H9 (cell line): ENCODE measurements around the gene SCG2. TPM values are rescaled to one million over a fixed set of nuclear protein-coding genes. Genes with fewer than 3 reads are reported as not detected.

Experiments used
- DNase-seq: peaks from one replicate; pipeline ENCODE4 v3.0.0-alpha.2; 2017
- H2AFZ ChIP-seq: one replicate; pipeline ENCODE4 v1.6.1; 2013; ENCODE audit warnings: mild to moderate bottlenecking, low read length, control low read depth, moderate library complexity
- H2AK5ac ChIP-seq: 2 replicates; pipeline ENCODE4 v1.6.1; 2013; ENCODE audit warnings: low read length, control low read depth, mixed read lengths; ENCODE audit not compliant: insufficient read length
- H2BK120ac ChIP-seq: one replicate; pipeline ENCODE4 v1.6.1; 2013; ENCODE audit warnings: low read depth, mild to moderate bottlenecking, low read length, control low read depth, inconsistent platforms; ENCODE audit not compliant: poor library complexity, severe bottlenecking
- H2BK12ac ChIP-seq: 2 replicates; pipeline ENCODE4 v1.6.1; 2013; ENCODE audit warnings: low read length, control low read depth, mixed read lengths, low read depth; ENCODE audit not compliant: insufficient read length
- H2BK15ac ChIP-seq: 2 replicates; pipeline ENCODE4 v1.6.1; 2013; ENCODE audit warnings: low read depth, low read length, control low read depth
- H2BK20ac ChIP-seq: one replicate; pipeline ENCODE4 v1.6.1; 2013; ENCODE audit warnings: low read depth, mild to moderate bottlenecking, low read length, control low read depth, inconsistent platforms; ENCODE audit not compliant: poor library complexity, severe bottlenecking
- H2BK5ac ChIP-seq: 2 replicates; pipeline ENCODE4 v1.6.1; 2013; ENCODE audit warnings: low read length, control low read depth, mixed read lengths; ENCODE audit not compliant: insufficient read length
- H3K14ac ChIP-seq: 2 replicates; pipeline ENCODE4 v1.6.1; 2013; ENCODE audit warnings: low read length, control low read depth; ENCODE audit not compliant: insufficient read depth
- H3K18ac ChIP-seq: 2 replicates; pipeline ENCODE4 v1.6.1; 2013; ENCODE audit warnings: low read depth, mild to moderate bottlenecking, mixed read lengths, low read length, control low read depth; ENCODE audit not compliant: insufficient read length
- H3K23ac ChIP-seq: 2 replicates; pipeline ENCODE4 v1.6.1; 2013; ENCODE audit warnings: low read length, control low read depth, mixed read lengths, low read depth; ENCODE audit not compliant: insufficient read length
- H3K23me2 ChIP-seq: 2 replicates; pipeline ENCODE4 v1.6.1; 2013; ENCODE audit warnings: low read depth, mild to moderate bottlenecking, mixed read lengths, low read length, control low read depth; ENCODE audit not compliant: insufficient read length, poor library complexity, severe bottlenecking
- H3K27ac ChIP-seq: 2 replicates; pipeline ENCODE4 v1.5.1; 2013; ENCODE audit warnings: low read length, control low read depth, mixed read lengths, low read depth; ENCODE audit not compliant: insufficient read length
- H3K27me3 ChIP-seq: 2 replicates; pipeline ENCODE4 v1.6.1; 2013; ENCODE audit warnings: low read length, control low read depth, inconsistent platforms; ENCODE audit not compliant: insufficient read depth
- H3K4ac ChIP-seq: 2 replicates; pipeline ENCODE4 v1.6.1; 2013; ENCODE audit warnings: low read depth, mild to moderate bottlenecking, control low read depth, inconsistent platforms, low read length, moderate library complexity
- H3K4me1 ChIP-seq: 2 replicates; pipeline ENCODE4 v1.6.1; 2013; ENCODE audit warnings: low read length, control low read depth, inconsistent platforms; ENCODE audit not compliant: insufficient read depth
- H3K4me2 ChIP-seq: 2 replicates; pipeline ENCODE4 v1.6.1; 2013; ENCODE audit warnings: low read length, control low read depth, mixed read lengths; ENCODE audit not compliant: insufficient read length, insufficient read depth
- H3K56ac ChIP-seq: 2 replicates; pipeline ENCODE4 v1.6.1; 2013; ENCODE audit warnings: low read depth, mild to moderate bottlenecking, mixed read lengths, low read length, control low read depth; ENCODE audit not compliant: insufficient read length
- H3K79me1 ChIP-seq: 2 replicates; pipeline ENCODE4 v1.6.1; 2013; ENCODE audit warnings: low read depth, mild to moderate bottlenecking, moderate library complexity, low read length, control low read depth, inconsistent platforms; ENCODE audit not compliant: insufficient read depth, poor library complexity, severe bottlenecking
- H3K79me2 ChIP-seq: 2 replicates; pipeline ENCODE4 v1.6.1; 2013; ENCODE audit warnings: low read length, control low read depth, inconsistent platforms; ENCODE audit not compliant: insufficient read depth
- H3K9ac ChIP-seq: 2 replicates; pipeline ENCODE4 v1.6.1; 2013; ENCODE audit warnings: low read length, control low read depth, mixed read lengths; ENCODE audit not compliant: insufficient read length; ENCODE audit errors: extremely low read depth
- H3K9me3 ChIP-seq: one replicate; pipeline ENCODE4 v1.6.1; 2013; ENCODE audit warnings: low read depth, low read length, inconsistent platforms; ENCODE audit not compliant: control insufficient read depth
- H3T11ph ChIP-seq: one replicate; pipeline ENCODE4 v1.6.1; 2013; ENCODE audit warnings: mild to moderate bottlenecking, low read length, control low read depth, inconsistent platforms
- H4K20me1 ChIP-seq: one replicate; pipeline ENCODE4 v1.6.1; 2013; ENCODE audit not compliant: control insufficient read depth, insufficient read length, insufficient read depth
- H4K5ac ChIP-seq: 2 replicates; pipeline ENCODE4 v1.6.1; 2013; ENCODE audit warnings: low read depth, mild to moderate bottlenecking, mixed read lengths, low read length, control low read depth; ENCODE audit not compliant: insufficient read length
- H4K8ac ChIP-seq: replicated peaks from 2 replicates; pipeline ENCODE4 v1.6.1; 2013; ENCODE audit warnings: low read length, control low read depth, mixed read lengths, low read depth; ENCODE audit not compliant: insufficient read length
- H4K91ac ChIP-seq: 2 replicates; pipeline ENCODE4 v1.6.1; 2013; ENCODE audit warnings: low read depth, mild to moderate bottlenecking, moderate library complexity, mixed read lengths, low read length, control low read depth; ENCODE audit not compliant: insufficient read length
- H3K27ac Mint-ChIP-seq, 3 experiments: 2 replicates in 2 of 3; 3 replicates in 1 of 3; pipeline ENCODE4 v1.8.0; 2020 to 2021; ENCODE audit warnings: mixed read lengths in 3 of 3, mild to moderate bottlenecking in 1 of 3, moderate library complexity in 1 of 3
- H3K27me3 Mint-ChIP-seq: 2 replicates; pipeline ENCODE4 v1.8.0; 2021; ENCODE audit warnings: low read depth, mild to moderate bottlenecking, moderate library complexity, mixed read lengths
- H3K36me3 Mint-ChIP-seq, 3 experiments: 2 replicates in 2 of 3; 3 replicates in 1 of 3; pipeline ENCODE4 v1.8.0; 2020 to 2021; ENCODE audit warnings: low read depth in 3 of 3, mixed read lengths in 3 of 3; ENCODE audit not compliant: insufficient read depth in 1 of 3
- H3K4me1 Mint-ChIP-seq, 2 experiments: 2 replicates each; pipeline ENCODE4 v1.8.0; 2020; ENCODE audit warnings: mixed read lengths in 2 of 2
- H3K4me3 Mint-ChIP-seq, 2 experiments: 2 replicates in 1 of 2; 3 replicates in 1 of 2; pipeline ENCODE4 v1.8.0; 2020 to 2021; ENCODE audit warnings: mild to moderate bottlenecking in 2 of 2, mixed read lengths in 2 of 2, moderate library complexity in 1 of 2
- H3K9me3 Mint-ChIP-seq, 2 experiments: 2 replicates in 1 of 2; 3 replicates in 1 of 2; pipeline ENCODE4 v1.8.0; 2020; ENCODE audit warnings: mild to moderate bottlenecking in 2 of 2, mixed read lengths in 2 of 2, moderate library complexity in 1 of 2
- CTCF ChIP-seq: fragments of 200-600 bp; sonication (generic); conservative IDR thresholded peaks from 3 replicates; pipeline ENCODE4 v1.8.0; 2021; ENCODE audit warnings: antibody characterized with exemption, mild to moderate bottlenecking
- whole genome bisulfite sequencing: extraction: QIAGEN DNeasy Blood & Tissue Kit; methylation state at CpG from one replicate; pipeline ENCODE4 v1.1.7; 2013; ENCODE audit warnings: missing lambda C conversion rate, low lambda C conversion rate, mixed read lengths; ENCODE audit not compliant: insufficient read length; ENCODE audit errors: extremely low coverage; 5-methylcytosine and 5-hydroxymethylcytosine counted together
- total RNA-seq: library from RNA; stranded (reverse); gene quantifications from 2 replicates; pipeline ENCODE4 v1.2.1, GENCODE V29; 2021

The SCG2 gene
- total RNA-seq, 1 experiment from 2014 or later = 4.4 TPM

DNA sequence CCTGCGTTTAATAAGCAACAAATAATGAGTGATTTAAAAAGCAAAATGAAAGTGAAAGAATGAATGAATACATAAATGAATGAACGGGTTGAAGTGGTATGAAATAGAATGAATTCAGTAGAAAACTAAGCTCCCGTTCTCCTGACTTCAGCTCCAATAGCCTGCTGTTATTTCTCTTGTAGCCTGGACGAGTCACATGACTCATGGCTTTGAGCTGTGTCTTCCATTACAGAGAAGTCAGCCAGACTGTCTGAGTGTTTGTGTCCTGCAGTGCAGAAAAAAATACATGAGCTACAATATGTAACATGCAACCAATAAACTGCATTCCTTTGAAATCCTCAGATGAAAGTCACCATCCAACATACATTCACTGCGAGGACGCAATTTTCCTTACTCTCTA, 21.2 kb downstream of the SCG2 start:
- Histone ChIP-seq H3T11ph (no peak overlapping the region), H3K14ac (no peak overlapping the region), H3K4me1 (no peaks in the 10 kb centered on the region), H3K9me3 (no peaks in the 10 kb centered on the region), H3K27ac (no peak overlapping the region), H4K20me1 (no peaks in the 10 kb centered on the region), H3K9ac (no peak overlapping the region), H3K4ac (no peak overlapping the region), H2BK120ac (no peak overlapping the region), H3K56ac (no peak overlapping the region), H3K79me1 (no peaks in the 10 kb centered on the region), H2BK12ac (no peak overlapping the region), H3K4me2 (no peak overlapping the region), H4K5ac (no peak overlapping the region), H2AFZ (no peak overlapping the region), H3K79me2 (no peaks in the 10 kb centered on the region), H3K23me2 (no peaks in the 10 kb centered on the region), H2BK5ac (no peak overlapping the region), H3K18ac (no peak overlapping the region), H4K91ac (no peak overlapping the region), H2AK5ac (no peak overlapping the region), H2BK15ac (no peak overlapping the region), H3K23ac (no peak overlapping the region), H2BK20ac (no peak overlapping the region), H4K8ac (no peak overlapping the region), H3K27me3 (no peaks in the 10 kb centered on the region)
- Mint-ChIP-seq H3K9me3 (no peaks in the 10 kb centered on the region), H3K36me3 (no peaks in the 10 kb centered on the region), H3K27me3 (peaks cover 3% of the 10 kb centered on the region), H3K4me1 (peaks cover 6 to 12% of the 10 kb centered on the region in 2 experiments), H3K4me3 (no peak overlapping the region), H3K27ac (no peak overlapping the region)
- 100% methylated on average over 1 of the region's 6 CpGs for WGBS
- TF ChIP-seq CTCF = no peak
- DNase-seq = no peak
